Medulla oblongata (tissue), 1 donor: ENCODE measurements around the gene DOCK4.
"Not testable (repeated sequence)": the region's sequence is repeated elsewhere in the genome, so short reads cannot be mapped to it uniquely, and the experiment has no call there.

Experiments
- DNase-seq: peaks from one replicate; pipeline ENCODE4 v3.0.0-alpha.2; 2015; ENCODE audit errors: extremely low spot score

The DOCK4 gene, protein sequence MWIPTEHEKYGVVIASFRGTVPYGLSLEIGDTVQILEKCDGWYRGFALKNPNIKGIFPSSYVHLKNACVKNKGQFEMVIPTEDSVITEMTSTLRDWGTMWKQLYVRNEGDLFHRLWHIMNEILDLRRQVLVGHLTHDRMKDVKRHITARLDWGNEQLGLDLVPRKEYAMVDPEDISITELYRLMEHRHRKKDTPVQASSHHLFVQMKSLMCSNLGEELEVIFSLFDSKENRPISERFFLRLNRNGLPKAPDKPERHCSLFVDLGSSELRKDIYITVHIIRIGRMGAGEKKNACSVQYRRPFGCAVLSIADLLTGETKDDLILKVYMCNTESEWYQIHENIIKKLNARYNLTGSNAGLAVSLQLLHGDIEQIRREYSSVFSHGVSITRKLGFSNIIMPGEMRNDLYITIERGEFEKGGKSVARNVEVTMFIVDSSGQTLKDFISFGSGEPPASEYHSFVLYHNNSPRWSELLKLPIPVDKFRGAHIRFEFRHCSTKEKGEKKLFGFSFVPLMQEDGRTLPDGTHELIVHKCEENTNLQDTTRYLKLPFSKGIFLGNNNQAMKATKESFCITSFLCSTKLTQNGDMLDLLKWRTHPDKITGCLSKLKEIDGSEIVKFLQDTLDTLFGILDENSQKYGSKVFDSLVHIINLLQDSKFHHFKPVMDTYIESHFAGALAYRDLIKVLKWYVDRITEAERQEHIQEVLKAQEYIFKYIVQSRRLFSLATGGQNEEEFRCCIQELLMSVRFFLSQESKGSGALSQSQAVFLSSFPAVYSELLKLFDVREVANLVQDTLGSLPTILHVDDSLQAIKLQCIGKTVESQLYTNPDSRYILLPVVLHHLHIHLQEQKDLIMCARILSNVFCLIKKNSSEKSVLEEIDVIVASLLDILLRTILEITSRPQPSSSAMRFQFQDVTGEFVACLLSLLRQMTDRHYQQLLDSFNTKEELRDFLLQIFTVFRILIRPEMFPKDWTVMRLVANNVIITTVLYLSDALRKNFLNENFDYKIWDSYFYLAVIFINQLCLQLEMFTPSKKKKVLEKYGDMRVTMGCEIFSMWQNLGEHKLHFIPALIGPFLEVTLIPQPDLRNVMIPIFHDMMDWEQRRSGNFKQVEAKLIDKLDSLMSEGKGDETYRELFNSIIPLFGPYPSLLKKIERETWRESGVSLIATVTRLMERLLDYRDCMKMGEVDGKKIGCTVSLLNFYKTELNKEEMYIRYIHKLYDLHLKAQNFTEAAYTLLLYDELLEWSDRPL (N-terminal part only)

GRCh38 chr7:112206238-112206990, at the start of gene DOCK4, which contains the start of gene ZNF277:
DOCK4 (minus strand) TSS chr7:112206399; CDS start chr7:112206138, 261 bp downstream.
ZNF277 (plus strand) TSS chr7:112206695; CDS start chr7:112206717, 22 bp downstream.
- peak; percentile 100 for DNase-seq

DNA sequence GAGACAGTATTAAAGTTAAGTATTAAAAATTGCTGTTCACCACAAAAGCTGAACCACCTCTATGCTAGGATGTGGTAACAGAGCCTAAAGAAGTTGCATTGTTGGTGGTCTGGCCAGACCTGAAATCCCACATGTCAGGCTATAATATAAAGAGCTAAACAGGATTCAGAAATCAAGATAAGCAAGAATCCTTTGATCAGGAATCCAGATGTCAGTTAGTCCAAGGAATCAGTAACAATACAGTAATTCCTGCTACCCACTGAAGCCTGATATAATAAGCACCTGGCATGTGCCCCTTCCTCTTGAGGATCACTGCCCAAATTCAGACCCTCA, 49.2 kb upstream of the DOCK4 start:
- no peak for DNase-seq

- DNase-seq, result no peak
Observed at GRCh38 chr7:112254709-112255387, 48.6 kb upstream of the DOCK4 start.

DNA sequence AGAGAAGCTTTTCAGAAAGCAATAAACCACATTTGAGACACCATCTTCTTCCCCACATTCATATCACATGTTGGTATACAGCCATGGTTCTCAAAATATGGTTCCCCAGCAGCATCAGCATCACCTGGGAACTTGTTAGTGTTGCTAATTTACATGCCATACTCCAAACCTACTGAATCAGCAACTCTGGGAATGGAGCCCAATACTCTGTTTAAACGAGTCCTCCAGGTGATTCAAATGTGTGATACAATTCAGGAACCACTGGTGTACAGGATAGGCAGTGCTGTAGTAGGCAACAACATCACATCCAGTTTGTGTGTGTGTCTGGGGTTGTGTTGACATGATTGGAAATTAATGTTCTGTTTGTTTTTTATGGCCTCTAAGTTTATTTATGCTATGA, 48.0 kb upstream of the DOCK4 start:
- no peak for DNase-seq

- DNase-seq, result peak; percentile 35
Observed at GRCh38 chr7:112252691-112253090, 46.5 kb upstream of the DOCK4 start.

GRCh38 chr7:112252141-112252540, 45.9 kb upstream of the DOCK4 start:
- DNase-seq, result peak; percentile 78

DNA sequence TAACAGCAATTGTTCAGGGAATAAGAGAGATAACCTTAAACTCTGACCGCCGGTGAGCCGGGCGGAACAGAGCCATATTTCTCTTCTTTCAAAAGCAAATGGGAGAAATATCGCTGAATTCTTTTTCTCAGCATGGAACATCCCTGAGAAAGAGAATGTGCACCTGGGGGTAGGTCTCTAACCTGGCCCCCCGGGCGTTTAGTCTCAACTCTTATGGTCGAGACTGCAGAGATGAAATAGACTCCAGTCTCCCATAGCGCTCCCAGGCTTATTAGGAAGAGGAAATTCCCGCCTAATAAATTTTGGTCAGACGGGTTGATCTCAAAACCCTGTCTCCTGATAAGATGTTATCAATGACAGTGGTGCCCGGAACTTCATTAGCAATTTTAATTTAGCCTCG, 43.8 kb upstream of the DOCK4 start:
- not testable (repeated sequence) for DNase-seq

DNA sequence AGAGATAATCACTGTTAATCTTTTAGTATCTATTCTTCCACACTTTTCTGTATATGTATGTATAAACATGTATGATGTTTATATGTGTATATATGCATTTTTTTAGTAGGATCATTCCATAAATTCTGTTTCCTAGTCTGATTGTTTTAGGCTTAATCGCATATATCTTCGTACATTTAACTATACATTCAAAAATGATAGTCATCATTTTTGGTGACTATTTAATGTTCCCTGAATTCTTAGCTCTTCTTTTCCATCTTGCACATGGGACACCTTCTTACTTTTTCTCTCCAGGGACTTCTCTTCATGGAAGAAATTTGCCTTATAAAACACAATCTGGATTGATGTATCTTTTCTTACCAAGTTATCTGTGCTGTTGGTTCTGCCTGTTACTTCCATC, 42.4 kb upstream of the DOCK4 start:
- DNase-seq, result no peak

DNA sequence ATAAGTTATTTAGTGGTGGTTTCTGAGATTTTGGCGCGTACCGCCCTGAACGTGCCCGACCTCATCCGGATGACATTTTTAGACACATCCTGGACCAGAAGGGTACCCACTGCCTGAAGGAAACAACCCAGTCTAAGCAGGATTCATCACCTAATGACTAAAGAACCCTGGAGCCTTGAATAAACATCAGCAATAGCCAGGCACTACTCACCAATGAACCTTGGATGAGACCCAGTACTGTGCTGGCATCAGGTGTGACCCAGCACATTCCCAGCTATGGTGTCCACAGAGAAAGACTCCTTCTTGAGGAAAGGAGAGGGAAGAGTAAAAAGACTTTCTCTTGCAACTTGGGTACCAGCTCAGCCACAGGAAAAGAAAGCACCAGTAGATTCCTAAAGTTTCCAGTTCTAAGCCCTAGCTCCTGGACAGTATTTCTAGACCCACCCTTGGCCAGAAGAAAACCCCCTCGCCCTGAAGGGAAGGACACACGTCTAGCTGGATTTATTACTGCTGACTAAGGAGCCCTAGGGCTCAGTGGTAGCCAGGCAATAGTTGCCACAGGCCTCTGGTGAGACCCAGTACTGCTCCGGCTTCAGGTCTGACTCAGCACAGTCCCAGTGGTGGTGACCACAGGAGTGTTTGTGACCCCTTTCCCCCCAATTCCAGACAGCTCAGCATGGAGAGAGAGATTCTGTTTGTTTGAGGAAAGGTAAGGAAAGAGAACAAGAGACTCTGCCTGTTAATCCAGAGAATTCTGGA, 32.8 kb upstream of the DOCK4 start:
- no peak for DNase-seq

DNA sequence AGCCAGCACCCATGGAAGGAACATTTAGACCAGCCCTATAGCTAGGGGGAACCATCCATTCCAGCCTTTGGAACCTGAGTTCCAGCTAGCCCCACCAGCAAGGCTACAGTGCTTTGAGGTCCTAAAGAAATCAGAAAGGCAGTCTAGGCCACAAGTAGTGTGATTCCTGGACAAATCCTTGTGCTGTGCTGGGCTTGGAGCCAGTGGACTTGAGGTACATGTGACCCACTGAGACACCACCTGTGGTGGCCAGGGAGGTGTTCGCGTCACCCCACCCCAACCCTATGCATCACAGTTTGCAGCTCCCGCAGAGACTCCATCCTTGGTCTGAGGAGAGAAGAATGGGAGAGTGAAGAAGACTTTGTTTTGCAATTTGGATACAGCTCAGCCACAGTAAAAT, 32.1 kb upstream of the DOCK4 start:
- no peak for DNase-seq

- DNase-seq, result no peak
Observed at GRCh38 chr7:112236597-112236996, 30.4 kb upstream of the DOCK4 start.

- DNase-seq, result no peak
Observed at GRCh38 chr7:112234147-112234546, 27.9 kb upstream of the DOCK4 start.

GRCh38 chr7:112233048-112233697, 27.0 kb upstream of the DOCK4 start:
- DNase-seq, result no peak

GRCh38 chr7:112232212-112232978, 26.2 kb upstream of the DOCK4 start:
- no peak for DNase-seq

GRCh38 chr7:112228632-112229031, 22.4 kb upstream of the DOCK4 start:
- DNase-seq, result no peak

DNA sequence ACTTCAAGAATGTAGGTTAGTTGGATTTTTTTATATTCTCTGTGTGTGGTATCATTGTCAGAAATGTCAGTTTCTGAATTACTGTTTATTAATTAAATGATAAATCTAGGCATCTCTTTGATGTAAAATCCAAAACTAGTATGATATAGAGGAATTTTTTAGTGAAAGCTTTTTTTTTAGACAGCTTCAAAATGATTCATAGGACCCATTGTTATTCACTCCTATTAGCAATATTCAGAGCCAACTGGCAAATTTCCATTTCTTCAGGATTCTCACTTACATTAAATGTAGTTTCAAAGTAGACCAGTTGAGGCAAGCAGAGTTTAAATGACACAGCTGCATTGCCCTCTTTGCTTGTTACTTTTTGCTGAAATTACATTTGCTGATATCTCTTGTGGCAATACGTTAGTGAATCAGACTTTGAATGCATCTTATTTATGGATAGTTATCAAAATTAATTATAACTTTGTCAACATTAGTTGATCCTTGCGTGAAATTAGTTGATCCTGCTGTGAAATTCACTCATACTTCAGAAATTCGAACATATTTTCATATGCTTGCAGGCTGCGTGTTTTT, 20.6 kb upstream of the DOCK4 start:
- no peak for DNase-seq

DNA sequence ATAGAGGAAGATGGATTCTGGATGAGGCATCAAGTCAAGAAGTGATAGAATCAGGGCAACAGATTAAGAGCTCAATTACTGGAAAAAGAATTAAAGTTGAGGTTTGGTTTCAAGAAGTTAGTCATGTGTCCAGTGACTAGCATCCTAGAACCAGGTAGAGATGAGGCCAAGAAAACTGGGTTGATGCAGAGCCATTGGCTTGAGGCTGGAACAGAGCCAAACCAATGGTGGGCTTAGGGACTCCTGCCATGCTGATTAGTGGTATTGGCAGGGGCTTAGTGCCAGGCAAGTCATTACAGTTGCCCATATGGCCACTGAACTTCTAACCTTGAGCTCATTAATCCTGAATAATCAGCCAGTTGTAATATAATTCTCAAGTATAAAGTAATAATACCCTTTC, 18.8 kb upstream of the DOCK4 start:
- no peak for DNase-seq

DNA sequence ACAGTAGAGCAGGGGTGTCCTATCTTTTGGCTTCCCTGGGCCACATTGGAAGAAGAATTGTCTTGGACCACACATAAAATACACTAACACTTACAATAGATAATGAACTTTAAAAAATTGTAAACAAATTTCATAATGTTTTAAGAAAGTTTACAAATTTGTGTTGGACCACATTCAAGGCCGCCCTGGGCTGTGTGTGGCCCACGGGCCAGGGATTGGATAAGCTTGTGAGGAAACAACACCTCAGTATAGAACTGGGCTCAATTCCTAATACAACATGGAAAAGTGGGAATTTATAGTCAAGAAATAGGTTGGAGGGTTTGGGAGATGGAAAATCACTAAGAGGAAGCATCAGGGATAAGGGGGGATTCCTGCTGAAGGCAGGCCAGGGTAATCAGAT, 18.0 kb upstream of the DOCK4 start:
- DNase-seq, result no peak
